ENCODE measurements around the gene CMAS.
"Not testable (repeated sequence)": the region's sequence is repeated elsewhere in the genome, so short reads cannot be mapped to it uniquely, and the experiment has no call there.

CMAS gene

DNA sequence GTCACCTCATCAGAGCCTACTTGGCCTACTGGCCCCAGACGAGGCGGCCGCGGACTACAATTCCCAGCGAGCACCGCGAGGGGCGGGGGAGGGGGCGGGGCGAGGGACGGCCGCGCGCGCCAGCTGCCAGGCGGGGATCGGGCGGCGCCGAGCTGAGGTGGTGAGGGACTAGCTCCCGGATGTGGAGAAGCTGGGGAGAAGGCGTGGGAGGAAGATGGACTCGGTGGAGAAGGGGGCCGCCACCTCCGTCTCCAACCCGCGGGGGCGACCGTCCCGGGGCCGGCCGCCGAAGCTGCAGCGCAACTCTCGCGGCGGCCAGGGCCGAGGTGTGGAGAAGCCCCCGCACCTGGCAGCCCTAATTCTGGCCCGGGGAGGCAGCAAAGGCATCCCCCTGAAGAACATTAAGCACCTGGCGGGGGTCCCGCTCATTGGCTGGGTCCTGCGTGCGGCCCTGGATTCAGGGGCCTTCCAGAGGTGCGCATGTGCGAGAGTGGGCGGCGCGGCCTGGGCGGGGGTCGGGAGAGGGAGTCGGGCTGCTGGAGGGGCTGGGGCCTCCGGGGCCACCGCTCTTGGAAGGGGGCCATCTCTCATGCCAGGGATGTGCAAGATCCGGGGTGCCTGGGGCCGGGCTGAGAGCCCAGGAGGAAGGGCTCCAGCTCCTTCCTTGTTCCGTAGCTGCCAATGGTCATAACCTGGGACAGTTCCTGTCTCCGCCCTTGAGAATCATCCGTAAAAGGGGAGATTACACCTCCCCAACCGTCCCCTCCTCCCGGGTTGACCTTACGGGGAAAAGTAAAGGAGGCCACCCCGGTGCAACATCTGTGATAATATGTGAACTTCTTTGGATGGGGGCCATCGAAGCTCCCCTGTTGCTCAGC, at the start of gene CMAS:
TSS of gene CMAS (plus strand) at position 129 of the 878 bp plus-strand sequence. CDS start at position 215, 86 bp downstream.
- ATAC-seq (peak; percentile 88), DNase-seq (ENCODE audit: low spot score in 2 of 2) (peak; percentile 48 to 85)
- no peaks in the 10 kb centered on the region for H3K9me3 Mint-ChIP-seq
- peak within 1 kb of the TSS; percentile 79 for H3K4me3 Mint-ChIP-seq
- peaks cover 47% of the 10 kb centered on the region for H3K4me1 Mint-ChIP-seq
- peaks cover 13% of the 10 kb centered on the region for H3K36me3 Mint-ChIP-seq
- peak within 1 kb of the TSS; percentile 77 for H3K27ac Mint-ChIP-seq

DNA sequence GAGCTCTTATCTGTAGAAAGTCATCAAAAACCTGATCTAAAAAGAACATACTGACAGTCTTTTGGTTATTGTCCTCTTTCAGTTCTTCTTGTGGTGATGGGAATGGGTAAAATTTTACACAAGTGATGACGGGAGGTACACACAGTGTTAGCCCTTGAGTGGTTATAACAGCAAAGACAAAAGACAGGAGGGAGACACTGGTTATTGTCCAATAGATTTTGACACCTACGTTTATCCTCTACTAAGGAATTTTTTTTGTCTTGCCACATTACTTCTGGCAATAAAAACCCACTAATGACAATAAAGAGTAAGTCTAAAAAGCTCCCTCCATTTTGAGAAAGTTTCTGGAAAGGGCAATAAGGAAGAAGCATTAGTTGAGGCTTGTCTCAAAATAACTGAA, 47.7 kb upstream of the CMAS start:
- Mint-ChIP-seq H3K9me3 (no peaks in the 10 kb centered on the region), H3K4me3 (no peak overlapping the region), H3K27ac (no peak overlapping the region)

DNA sequence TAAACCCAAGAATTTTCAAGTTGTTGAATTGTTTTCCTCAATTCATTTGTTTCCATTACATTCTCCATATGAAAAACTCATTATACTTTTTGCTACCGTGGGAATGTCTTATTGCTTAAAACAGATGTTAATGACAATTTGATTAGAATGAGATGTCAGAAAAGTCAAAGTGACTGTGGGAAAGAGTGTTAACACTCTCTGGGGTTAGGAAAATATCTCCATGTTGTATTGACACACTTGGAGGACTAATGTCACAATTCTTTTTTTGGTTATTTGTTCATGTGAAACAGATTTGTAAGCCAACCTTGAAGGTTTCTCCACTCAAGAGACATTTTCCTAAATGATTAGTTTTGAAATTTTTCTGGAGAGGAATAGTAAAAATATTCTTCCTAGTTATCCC, 47.2 kb upstream of the CMAS start:
- ATAC-seq (no peak), DNase-seq (ENCODE audit: low spot score in 2 of 2) (no peak)
- Mint-ChIP-seq H3K4me1 (no peaks in the 10 kb centered on the region), H3K36me3 (no peaks in the 10 kb centered on the region), H3K4me3 (no peak overlapping the region), H3K27ac (no peak overlapping the region), H3K9me3 (no peaks in the 10 kb centered on the region)

More for the DNA sequence above, 47.7 kb upstream of the CMAS start:
- no peaks in the 10 kb centered on the region for H3K4me1 Mint-ChIP-seq
- DNase-seq (ENCODE audit: low spot score in 2 of 2), result no peak
- ATAC-seq, result no peak
- H3K36me3 Mint-ChIP-seq, result no peaks in the 10 kb centered on the region

DNA sequence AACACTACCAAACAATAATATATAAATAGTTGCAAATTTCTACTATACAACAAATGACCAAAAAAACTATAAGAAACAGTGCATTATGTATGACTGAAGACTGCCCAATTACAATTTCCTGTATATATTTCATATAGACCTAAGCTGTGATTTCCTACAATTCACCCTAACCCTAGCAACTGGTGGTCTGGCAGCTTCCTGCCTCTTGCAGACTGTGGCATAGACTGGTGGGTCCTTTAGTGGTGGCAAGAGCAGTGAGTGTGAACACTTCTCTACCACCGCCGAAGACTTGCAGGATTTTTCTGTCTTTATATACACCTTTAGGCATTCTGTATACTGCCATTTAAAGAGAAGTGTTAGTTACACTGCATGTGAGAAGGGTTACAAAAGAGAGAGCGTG, 43.6 kb upstream of the CMAS start:
- Mint-ChIP-seq H3K27ac (no peak overlapping the region), H3K4me1 (no peaks in the 10 kb centered on the region)
- ATAC-seq, result no peak

DNA sequence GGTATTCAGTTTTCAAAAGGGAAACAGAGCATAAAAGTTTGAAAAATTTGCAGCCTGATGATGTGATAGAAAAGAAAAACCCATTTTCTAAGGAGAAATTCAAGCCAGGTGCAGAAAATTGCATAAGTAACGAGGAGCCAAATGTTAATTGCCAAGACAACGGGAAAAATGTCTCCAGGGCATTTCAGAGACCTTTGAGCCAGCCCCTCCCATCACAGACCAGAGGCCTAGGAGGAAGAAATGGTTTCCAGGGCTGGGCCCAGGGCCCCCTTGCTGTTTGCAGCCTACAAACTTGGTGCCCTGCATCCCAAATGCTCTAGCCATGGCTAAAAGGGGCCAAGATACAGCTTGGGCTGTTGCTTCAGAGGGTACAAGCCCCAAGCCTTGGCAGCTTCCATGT, 38.2 kb upstream of the CMAS start:
- not testable (repeated sequence) for H3K4me3 Mint-ChIP-seq; ATAC-seq; DNase-seq (ENCODE audit: low spot score in 2 of 2); H3K9me3 Mint-ChIP-seq; H3K27ac Mint-ChIP-seq; H3K4me1 Mint-ChIP-seq; H3K36me3 Mint-ChIP-seq

More for the DNA sequence above, 43.6 kb upstream of the CMAS start:
- Mint-ChIP-seq H3K9me3 (no peaks in the 10 kb centered on the region), H3K36me3 (no peaks in the 10 kb centered on the region), H3K4me3 (no peak overlapping the region)
- no peak for DNase-seq (ENCODE audit: low spot score in 2 of 2)

DNA sequence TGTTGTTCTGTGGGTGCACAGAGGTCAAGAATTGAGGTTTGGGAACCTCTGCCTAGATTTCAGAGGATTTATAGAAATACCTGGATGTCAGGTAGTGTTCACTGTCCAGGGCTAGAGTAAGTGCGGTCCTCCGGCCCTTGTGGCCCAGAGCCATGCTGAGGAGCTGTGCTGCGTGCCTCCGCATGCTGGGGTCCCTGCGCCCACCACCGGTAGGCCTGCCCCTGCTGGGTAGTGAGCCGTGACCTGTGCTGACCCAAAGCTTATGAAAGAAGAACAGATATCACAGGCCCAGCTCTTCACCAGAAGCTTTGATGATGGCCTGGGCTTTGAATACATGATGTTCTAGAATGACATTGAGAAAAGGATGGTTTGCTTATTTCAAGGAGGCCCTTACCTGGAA, 37.8 kb upstream of the CMAS start:
- Mint-ChIP-seq H3K36me3 (no peaks in the 10 kb centered on the region), H3K4me3 (no peak overlapping the region), H3K9me3 (no peaks in the 10 kb centered on the region), H3K4me1 (no peaks in the 10 kb centered on the region), H3K27ac (no peak overlapping the region)
- peak; percentile 28 for ATAC-seq
- DNase-seq (ENCODE audit: low spot score in 2 of 2), result no peak

DNA sequence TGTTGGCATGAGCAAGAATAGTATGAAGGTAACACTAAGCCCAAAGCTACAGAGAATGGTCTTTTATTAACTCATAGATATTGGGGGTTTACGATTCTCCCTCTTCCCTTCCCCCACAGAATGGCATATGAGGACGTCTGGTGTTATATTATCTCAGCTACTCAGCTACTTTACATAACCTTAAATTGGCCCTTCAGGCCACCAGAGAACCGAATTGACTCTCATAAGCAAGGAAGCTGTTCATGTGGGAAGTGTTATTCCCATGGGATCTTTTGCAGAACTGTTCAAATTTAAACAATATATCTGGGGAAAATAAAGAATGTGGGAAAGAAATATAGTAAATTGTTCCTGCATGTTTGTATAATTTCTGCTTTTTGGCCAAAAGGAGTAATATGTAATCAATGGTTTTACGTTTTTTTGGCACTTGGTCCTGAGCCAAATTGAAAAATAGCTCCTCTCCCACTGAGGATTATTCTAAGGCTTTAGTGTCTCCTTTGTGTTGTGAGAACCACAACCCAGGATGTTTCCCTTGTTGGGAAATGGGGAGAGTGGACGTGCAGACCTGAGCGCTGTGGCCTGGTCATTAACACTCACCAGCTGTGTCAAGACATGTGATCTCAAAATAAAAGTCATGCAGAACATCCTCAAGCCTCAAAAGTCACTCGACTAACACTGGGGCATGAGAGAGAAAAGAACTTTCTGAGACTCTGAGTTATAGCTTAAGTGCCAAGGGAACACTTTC, 31.8 kb upstream of the CMAS start:
- Mint-ChIP-seq H3K4me1 (no peaks in the 10 kb centered on the region), H3K4me3 (no peak overlapping the region), H3K36me3 (no peaks in the 10 kb centered on the region), H3K27ac (no peak overlapping the region), H3K9me3 (no peaks in the 10 kb centered on the region)
- DNase-seq (ENCODE audit: low spot score in 2 of 2), result no peak
- no peak for ATAC-seq

DNA sequence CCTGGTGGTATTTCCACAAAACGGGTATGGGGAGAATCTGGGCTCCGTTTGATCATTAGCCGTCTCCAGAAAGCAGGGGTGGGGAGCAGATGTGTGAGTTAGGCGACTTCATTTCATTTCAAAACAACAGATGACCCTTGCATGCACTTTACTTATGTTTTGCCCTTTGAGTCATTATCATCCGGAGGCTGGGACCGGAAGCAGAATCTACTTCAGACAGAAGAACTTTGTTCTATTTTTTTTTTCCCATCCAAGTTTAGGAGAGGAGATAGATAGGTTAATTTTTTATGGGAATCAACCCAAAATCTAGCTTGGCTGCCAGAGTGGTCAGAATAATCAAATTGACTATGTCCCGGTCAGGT, 31.3 kb upstream of the CMAS start:
- Mint-ChIP-seq H3K36me3 (no peaks in the 10 kb centered on the region), H3K27ac (no peak overlapping the region), H3K4me1 (no peaks in the 10 kb centered on the region), H3K4me3 (no peak overlapping the region), H3K9me3 (no peaks in the 10 kb centered on the region)
- ATAC-seq (no peak), DNase-seq (ENCODE audit: low spot score in 2 of 2) (no peak)

DNA sequence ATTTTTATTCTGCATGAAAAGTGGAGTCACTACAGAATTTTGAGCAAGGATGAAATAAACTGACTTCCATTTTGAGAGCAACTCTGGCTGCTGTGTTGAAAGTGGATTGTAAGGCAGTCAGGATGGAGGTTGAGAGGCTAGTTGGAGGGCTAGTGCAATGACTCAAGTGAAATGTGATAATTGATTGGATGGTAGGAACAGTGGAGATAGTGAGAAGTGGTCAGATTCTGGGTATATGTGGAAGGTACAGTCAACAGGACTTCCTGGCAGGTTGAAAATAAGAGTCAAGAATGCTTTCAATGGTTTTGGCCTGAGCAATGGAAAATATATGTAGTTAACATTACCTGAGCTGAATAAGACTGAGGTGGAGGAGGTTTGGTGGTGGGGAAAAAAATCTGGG, 29.0 kb upstream of the CMAS start:
- no peak overlapping the region for H3K27ac Mint-ChIP-seq
- no peaks in the 10 kb centered on the region for H3K9me3 Mint-ChIP-seq
- no peak overlapping the region for H3K4me3 Mint-ChIP-seq
- H3K36me3 Mint-ChIP-seq, result no peaks in the 10 kb centered on the region
- no peaks in the 10 kb centered on the region for H3K4me1 Mint-ChIP-seq
- DNase-seq (ENCODE audit: low spot score in 2 of 2) (no peak), ATAC-seq (peak; percentile 65)

DNA sequence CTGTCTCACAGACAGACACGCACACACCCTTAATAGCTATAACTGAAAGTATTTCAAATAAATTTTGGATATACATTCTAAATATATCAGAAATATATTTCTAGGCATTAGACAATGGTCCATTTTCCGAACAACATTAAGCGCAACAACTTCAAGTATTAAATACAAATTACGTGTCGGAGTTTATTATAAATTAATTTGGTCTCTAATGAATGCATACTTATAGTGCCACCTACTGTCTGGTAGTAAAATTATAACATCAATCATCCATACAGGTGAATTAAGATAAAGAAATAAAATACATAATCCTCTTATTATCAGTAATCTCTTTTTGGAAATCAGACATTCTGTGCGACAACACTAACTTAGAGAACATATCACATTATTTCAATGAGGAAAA, 27.2 kb upstream of the CMAS start:
- Mint-ChIP-seq H3K36me3 (no peaks in the 10 kb centered on the region), H3K9me3 (no peaks in the 10 kb centered on the region), H3K4me3 (no peak overlapping the region), H3K4me1 (no peaks in the 10 kb centered on the region), H3K27ac (no peak overlapping the region)
- DNase-seq (ENCODE audit: low spot score in 2 of 2), result no peak
- ATAC-seq, result no peak

DNA sequence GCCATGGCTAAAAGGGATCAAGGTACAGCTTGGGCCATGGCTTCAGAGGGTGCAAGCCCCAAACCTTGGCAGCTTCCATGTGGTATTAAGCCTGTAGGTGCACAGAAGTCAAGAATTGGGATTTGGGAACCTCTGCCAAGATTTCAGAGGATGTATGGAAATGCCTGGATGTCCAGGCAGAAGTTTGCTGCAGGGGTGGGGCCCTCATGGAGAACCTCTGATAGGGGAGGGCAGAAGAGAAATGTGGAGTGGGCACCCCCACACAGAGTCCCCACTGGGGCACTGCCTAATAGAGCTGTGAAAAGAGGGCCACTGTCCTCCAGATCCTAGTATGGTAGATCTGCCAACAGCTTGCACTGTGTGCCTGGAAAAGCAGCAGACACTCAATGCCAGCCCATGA, 22.5 kb upstream of the CMAS start:
- DNase-seq (ENCODE audit: low spot score in 2 of 2); H3K27ac Mint-ChIP-seq; H3K36me3 Mint-ChIP-seq; H3K9me3 Mint-ChIP-seq; H3K4me3 Mint-ChIP-seq; H3K4me1 Mint-ChIP-seq; ATAC-seq: not testable (repeated sequence)

DNA sequence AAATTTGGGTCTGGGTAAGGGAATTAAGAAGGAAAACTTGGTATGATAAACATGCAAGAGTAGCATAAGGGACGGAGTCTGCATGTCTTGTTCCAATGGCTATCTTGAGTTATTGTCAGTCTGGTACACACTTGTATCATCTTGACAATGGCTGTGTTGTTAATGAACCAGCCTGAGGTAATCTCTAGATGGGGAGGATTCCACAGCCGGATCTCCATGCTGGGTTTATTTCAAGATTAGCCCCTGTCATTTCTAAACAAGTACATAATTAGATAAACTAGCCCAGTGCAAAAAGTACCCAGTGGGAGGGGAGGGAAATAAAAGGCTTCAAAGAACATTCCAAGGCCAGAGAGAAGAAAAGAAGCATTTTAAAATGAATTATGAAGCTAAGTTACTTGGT, 16.5 kb upstream of the CMAS start:
- H3K4me1 Mint-ChIP-seq, result peaks cover 2% of the 10 kb centered on the region
- H3K4me3 Mint-ChIP-seq, result no peak overlapping the region
- no peaks in the 10 kb centered on the region for H3K36me3 Mint-ChIP-seq
- ATAC-seq (no peak), DNase-seq (ENCODE audit: low spot score in 2 of 2) (no peak)
- no peaks in the 10 kb centered on the region for H3K9me3 Mint-ChIP-seq
- no peak overlapping the region for H3K27ac Mint-ChIP-seq

DNA sequence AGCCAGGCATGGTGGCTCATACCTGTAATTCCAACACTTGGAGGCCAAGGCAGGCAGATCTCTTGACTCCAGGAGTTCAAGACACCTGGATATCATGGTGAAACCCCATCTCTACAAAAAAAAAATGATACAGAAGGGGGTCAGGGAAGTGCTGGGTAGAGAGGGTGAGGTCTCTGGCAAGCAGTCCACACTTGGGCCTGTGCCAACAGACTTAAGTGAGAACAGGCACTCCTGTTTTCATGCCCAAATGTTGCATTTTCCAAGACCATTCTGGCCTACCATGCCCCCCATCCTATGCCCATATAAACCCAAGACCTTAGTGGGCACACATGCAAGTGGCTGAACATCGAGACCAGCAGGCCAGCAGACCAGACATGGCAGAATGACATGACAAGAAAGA, 16.0 kb upstream of the CMAS start:
- Mint-ChIP-seq H3K27ac (no peak overlapping the region), H3K4me3 (no peak overlapping the region), H3K4me1 (peaks cover 6% of the 10 kb centered on the region), H3K9me3 (no peaks in the 10 kb centered on the region), H3K36me3 (no peaks in the 10 kb centered on the region)
- DNase-seq (ENCODE audit: low spot score in 2 of 2), result no peak
- ATAC-seq, result no peak

DNA sequence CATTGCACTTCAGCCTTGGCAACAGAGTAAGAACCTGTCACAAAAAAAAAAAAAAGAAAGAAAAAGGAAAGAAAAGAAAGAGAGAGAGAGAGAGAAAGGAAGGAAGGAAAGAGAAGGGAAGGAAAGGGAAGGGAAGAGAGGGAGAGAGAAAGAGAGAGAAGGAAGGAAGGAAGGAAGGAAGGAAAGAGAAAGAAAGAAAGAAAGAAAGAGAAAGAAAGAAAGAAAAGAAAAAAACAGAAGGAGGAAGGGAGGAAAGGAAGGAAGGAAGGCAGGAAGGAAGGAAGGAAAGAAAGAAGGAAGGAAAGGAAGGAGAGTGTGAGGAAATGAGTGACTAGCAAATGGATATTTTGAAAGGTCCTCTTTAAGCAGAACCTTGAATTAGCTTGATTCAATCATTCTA, 13.3 kb upstream of the CMAS start:
- no peaks in the 10 kb centered on the region for H3K36me3 Mint-ChIP-seq
- no peaks in the 10 kb centered on the region for H3K9me3 Mint-ChIP-seq
- H3K27ac Mint-ChIP-seq, result no peak overlapping the region
- H3K4me1 Mint-ChIP-seq, result peaks cover 6% of the 10 kb centered on the region
- DNase-seq (ENCODE audit: low spot score in 2 of 2) (no peak), ATAC-seq (no peak)
- H3K4me3 Mint-ChIP-seq, result no peak overlapping the region

DNA sequence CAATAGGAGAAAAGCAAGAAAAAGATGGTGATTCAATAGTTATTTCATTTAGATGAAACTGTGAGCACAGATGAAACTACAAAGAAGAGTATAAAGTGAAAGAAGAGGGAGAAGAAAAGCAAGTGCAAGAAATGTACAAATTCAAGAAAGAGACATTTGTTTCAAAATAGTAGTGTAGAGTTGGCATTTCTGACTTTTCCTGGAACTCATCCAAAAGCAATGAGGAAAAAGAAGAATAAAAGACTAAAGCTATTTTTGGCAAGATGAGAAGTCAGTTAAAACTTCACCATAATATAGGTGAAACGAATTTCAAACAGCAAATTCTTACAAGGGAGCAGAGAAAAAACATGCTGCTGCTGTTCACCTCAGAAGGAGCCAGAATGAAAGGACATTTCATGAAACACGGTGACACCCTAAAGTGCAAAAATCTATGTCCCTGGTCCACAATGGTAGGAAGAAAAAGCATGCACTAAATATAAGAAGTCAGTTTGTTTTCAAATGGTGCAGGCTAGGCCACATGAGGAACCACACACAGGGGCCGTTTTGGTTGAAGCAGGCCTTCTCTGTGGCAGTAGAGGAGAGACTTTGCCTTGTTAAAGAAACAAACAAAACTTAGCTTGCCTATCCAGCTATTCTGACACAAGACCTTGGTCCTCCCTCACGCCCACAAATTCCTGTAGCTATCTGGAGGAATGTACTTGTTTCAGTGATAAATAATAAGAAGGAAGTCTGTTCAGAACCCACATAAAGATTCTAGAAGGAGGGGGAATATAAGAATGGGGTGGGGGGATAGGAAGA, 11.1 kb upstream of the CMAS start:
- no peak overlapping the region for H3K27ac Mint-ChIP-seq
- no peak for DNase-seq (ENCODE audit: low spot score in 2 of 2)
- no peak for ATAC-seq
- H3K9me3 Mint-ChIP-seq, result no peaks in the 10 kb centered on the region
- no peak overlapping the region for H3K4me3 Mint-ChIP-seq
- no peaks in the 10 kb centered on the region for H3K36me3 Mint-ChIP-seq
- peaks cover 6% of the 10 kb centered on the region for H3K4me1 Mint-ChIP-seq

All from stimulated activated effector memory CD8-positive, alpha-beta T cell treated with anti-CD3 and anti-CD28 coated beads, Interleukin-12 subunit alpha, Interleukin-12 subunit beta, amount 100 ng/mL, for 72 hours (primary cell).